NCI-H69 (cell line): ENCODE data around the gene FAM241A.
"Not testable (repeated sequence)": the region's sequence is repeated elsewhere in the genome, so short reads cannot be mapped to it uniquely, and the experiment has no call there.

Experiments
- DNase-seq: peaks from one replicate; lab custom pipeline; 2025; lab: John Stamatoyannopoulos, UW

FAM241A gene

DNA sequence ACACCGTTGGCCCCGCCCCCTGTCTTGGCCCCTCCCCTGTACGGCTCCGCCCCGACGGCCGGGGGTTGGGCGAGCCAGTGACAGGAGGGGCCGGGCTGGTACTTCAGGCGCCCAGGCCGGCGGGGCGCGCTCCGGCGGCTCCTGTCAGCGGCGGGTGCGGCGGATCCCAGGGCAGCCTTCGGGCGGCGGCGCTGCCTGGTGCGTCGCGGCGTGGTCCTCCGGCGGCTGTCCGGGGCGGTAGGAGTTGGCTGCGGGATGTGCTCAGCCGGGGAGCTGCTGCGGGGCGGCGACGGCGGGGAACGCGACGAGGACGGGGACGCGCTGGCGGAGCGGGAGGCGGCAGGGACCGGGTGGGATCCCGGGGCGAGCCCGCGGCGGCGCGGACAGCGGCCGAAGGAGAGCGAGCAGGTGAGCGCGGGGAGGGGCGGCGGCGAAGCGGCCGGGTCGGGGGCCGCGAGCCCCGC, at the start of gene FAM241A:
Gene FAM241A (plus strand): TSS at position 129 of the 464 bp plus-strand sequence. CDS start 127 bp downstream, at position 256.
- DNase-seq = peak; percentile 90

- DNase-seq = no peak
Measured at GRCh38 chr4:112098841-112099530, 46.3 kb upstream of the FAM241A start.

DNA sequence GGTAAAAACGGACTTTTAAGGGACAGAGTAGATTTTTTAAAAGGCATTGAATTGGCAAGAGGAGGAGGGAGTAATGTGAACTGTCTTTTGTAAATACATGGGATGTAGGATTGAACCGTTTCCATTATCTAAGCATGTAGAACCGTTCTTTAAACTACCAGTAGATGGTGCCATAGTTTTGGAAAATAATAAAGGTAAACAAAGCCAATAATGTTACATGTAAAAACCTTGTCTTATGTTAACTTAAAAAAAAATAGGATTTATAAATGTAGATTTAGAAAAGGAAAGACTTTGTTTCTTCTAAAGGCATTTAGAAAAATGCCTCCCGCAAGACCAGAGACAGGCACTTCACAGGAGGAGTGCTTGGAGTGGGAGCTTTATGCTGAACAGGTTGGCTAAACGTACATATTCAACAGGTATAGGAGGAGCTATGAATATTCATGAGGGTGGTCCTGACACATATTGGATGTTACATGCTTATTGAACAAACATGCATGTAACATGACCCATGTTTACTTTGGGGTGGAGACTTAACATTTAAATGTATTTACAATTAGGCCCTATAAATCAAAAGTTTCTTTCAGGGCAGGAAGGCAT, 45.5 kb upstream of the FAM241A start:
- peak; percentile 65 for DNase-seq

GRCh38 chr4:112102875-112103370, 42.3 kb upstream of the FAM241A start:
- DNase-seq = no peak

DNA sequence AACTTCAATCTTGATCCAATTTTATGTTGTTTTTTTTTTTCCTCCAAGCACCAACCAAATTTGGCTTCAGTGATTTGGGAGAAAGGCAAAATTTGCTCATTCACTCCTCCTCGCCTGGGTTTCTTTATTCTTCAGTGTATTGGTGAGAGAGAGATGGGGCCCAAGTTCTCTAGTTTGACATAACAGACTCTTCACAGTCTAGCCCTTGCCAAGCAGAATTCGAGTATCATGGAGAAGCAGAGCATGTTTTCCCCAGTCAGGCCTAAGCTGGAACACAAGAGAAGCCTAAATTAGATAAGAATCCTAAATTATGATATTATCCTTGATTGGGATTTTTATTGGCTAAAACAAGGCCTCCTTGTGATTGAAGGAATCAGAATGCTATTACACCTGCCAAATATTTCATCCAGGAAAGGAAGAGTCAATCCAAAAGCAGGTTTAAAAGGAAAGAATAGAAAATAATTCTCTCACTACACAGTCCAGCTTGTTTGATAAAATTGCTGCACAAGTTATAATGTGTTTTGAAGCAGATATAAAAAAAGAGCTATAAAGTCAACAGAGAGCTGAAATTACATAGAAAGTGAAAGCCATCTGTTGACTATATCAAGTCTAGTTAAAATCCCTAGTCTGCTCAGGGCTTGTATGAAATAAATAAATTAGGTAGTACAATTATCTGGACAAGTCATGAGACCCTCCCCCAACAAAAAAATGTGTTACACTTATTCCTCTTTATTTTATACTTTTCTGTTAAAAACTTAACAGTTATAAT, 39.9 kb upstream of the FAM241A start:
- peak; percentile 4 for DNase-seq

DNA sequence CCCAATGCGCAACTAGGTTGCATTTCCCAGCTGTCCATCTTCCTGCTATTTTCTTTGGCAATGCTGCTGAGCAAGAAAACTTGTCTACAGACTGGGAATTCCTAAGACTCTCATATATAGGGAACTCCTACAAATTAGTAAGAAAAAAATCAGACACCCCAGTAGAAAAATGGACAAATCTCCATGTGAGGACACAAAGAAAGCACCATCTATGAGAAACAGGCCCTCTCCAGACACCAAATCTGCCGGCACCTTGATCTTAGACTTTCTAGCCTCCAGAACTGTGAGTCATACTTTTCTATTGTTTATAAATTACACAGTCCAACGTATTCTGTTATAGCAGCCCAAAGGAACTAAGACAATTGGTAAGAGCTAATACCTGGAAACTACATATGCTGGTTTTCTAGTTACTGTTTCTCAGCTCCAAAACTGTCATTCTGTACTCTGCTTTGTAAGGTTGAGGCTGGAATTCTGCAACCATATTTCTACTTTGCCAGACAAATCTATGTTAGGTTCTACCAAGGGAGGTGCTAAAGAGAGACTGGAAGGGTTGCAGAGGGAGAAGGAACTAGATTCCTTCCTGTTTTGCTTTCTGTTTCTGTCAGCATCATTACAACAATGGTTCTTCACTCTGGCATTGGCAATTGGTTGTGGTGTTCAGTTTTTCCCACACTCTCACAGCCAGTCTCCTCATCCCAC, 35.7 kb upstream of the FAM241A start:
- DNase-seq = peak; percentile 58

- DNase-seq = no peak
Measured at GRCh38 chr4:112110059-112110425, 35.2 kb upstream of the FAM241A start.

DNA sequence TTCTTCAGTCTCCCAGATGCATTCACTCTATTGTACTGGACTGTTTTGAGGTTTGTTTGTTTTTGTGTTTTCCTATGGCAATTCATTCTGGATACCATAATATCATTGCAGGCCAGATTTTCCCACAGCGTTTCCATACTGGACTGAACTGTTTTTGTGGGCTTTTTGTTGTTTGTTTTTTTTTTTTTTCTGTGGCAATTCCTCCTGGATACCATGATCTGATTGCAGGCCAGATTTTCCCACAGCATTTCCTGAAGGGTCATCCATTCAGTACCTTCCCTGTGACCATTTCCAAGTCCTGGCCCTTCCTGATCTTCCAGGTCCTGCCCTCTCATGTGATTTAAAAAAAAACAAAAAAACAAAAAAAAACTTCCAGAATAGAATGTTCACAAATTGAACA, 33.9 kb upstream of the FAM241A start:
- DNase-seq = no peak

DNA sequence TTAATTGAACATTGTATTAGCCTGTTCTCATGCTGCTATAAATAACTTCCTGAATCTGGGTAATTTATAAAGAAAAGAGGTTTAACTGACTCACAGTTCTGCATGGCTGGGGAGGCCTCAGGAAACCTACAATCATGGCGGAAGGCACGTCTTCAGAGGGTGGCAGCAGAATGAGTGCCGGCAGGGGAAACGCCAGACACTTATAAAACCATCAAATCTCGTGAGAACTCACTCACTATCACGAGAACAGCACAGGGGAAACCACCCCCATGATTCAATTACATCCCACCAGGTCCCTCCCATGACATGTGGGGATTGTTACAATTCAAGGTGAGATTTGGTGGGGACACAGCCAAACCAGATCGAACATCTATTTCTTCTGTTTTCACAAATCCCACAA, 33.2 kb upstream of the FAM241A start:
- DNase-seq = not testable (repeated sequence)

DNA sequence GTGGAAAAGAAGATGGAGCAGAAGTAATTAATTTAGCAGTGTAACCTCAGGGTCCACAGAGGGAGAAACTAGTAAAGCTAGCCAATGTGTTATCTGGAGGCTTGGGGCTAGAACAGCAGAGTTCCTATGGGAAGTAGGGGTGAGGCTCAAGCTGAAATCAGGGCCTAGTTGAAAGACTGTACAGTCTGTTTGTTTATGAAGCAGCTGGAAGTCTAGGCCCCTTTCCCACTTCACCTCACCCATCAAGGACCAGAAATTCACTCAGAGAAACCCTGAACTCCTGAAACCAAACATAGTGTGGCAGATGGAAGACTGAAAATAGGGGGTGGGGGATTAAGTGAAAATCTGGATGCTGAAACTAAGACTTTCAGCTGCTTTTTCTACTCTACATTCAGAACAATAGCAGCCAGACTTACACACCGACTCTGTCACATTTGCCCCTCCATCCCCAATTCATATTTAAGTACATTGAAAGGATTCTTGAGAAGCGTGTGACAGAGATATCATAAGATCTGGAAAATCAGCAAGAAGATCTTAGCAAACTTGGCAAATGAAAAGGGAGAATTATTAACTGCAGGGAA, 32.6 kb upstream of the FAM241A start:
- DNase-seq = peak; percentile 71

- no peak for DNase-seq
Measured at GRCh38 chr4:112113864-112114263, 31.4 kb upstream of the FAM241A start.

GRCh38 chr4:112114452-112114851, 30.8 kb upstream of the FAM241A start:
- DNase-seq = no peak

DNA sequence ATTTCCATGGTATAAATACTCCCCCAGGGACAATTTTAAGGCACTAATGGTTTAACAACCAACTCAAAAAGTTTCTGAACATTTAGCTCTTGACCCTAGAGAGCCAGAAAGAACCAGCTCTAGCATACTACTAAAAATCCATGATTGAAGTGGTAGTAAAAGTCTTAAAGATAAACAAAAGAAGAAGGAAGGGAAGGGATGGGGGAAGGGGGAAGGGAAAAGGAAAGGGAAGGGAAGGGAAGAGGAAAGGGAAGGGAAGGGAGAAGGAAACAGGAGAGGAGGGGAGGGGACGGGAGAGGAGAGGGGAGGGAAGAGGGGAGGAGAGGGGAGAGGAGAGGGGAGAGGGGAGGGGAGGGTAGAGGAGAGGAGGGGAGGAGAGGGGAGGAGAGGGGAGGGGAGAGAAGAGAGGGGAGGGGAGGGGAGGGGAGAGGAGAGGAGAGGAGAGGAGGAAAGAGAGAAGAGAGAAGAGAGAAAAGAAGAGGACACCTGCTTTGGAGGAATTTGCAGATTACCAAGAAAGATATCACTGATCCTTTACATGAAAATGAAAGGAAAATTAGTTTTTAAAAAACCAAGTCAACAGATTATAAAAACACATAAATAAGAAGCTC, 26.4 kb upstream of the FAM241A start:
- no peak for DNase-seq

DNA sequence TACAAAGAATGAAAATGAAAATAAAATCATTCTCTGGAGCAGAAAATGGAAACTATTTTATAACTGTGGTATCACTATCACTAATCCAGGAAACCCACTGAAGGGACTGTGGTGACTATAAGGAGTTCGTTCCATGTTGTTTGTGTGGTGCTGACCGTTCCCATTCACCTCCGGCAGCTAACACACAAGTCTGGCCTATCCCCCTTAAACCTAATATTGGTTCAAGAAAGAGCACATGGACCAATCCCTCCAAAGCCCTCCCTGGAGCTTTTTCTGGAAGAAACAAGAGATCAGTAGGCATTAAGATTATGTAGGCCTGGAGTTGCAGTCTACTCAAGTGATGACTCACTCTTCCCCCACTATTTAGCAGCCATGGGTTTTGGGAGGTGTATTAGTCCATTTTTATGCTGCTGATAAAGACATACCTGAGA, 25.9 kb upstream of the FAM241A start:
- no peak for DNase-seq

DNA sequence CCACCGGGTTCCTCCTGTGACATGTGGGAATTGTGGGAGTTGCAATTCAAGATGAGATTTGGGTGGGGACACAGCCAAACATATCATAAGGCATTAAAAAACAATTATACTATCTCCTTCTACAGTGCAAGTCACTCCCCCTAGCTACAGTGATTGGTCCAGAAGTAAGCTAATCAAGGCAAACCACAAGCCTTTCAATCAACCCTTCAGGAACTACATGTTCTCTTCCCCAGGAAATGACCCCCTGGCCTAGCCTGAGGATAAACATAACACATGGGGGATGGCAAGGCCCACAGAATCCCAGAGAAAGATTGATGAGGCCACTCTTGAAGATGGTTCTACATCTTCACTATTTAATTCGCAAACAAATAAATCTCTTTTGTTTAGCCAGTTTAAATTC, 25.2 kb upstream of the FAM241A start:
- no peak for DNase-seq

- DNase-seq = no peak
Measured at GRCh38 chr4:112125416-112125815, 19.8 kb upstream of the FAM241A start.

DNA sequence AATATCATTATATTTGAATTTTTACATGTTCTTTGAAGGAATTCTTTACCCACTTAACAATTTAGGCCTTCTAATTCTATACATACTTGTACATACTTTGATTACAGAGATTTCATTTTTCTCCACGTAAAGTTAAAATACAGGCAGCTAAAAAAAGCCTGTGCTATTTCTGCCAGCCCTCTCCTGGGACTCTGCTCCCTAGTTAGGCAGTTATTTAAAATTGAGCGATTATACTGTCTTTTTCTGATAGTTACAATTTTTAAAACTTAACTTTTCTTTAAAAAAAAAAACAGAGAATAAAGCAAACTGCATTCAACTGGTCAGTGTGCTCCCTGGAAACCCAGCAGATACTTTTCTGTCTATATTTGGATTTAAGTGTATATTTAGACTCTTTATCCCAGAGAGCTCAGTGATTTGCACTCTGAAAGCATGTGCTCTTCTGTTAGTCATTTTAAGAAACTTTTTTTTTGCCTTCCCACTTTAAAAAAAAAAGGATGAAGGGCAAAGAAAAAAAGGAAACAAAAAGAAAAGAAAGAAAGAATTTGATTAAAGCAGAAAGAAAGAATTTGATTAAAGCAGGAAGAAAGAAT, 18.1 kb upstream of the FAM241A start:
- DNase-seq = no peak

DNA sequence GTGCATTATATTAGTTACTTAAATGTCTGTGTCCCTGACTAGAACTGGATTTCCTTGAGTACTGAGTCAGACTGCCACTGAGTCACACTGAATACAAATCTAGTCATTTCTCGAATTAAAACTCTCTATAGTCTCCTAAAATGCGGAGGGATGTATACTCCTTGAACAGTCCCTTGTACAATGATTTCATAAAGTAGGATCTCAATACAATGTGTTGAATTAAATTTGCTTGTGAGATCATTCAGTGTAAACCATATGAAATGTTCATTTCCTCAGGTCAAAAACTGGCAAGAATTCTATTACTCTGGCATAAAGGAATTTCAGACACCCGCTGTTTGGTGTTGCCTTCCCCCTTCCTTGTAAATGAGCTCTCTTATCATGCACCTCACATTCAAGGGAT, 17.5 kb upstream of the FAM241A start:
- DNase-seq = peak; percentile 9

DNA sequence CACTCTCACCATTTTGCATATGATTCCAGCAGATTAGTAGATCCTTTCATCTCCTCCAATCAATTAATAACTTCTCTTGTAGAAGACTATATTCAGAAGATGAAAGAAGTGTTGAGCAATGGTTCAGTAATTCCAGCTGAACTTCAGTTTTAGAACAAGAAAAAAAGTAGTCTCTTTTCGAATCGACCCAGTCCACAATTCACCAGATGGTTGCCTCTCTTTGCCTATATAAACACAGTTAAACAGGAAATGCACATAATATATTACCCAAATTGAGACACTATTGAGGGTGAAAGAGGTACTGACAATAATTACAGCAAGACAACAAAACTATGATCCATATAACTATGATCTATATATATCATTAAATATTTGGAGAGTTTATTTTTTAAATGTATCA, 16.8 kb upstream of the FAM241A start:
- peak; percentile 38 for DNase-seq

GRCh38 chr4:112130906-112131305, 14.3 kb upstream of the FAM241A start:
- DNase-seq = peak; percentile 67

GRCh38 chr4:112136551-112136950, 8.7 kb upstream of the FAM241A start:
- DNase-seq = no peak
